SK-N-SH (cell line): Measurements from ENCODE around the gene CASKIN2. TPM values are rescaled to one million over a fixed set of nuclear protein-coding genes. Genes with fewer than 3 reads are reported as not detected.

Experiments
- CTCF ChIA-PET: fragments of 300-600, 350-600 bp; formaldehyde crosslinking; extraction: SDS; loops from one replicate; lab custom pipeline; 2021; lab: Yijun Ruan, JAX
- POLR2A ChIA-PET: fragments of 350-600 bp; sonication (Branson Sonifier 250); formaldehyde crosslinking; extraction: SDS; loops from one replicate; lab custom pipeline; 2020; ENCODE audit warnings: antibody characterized with exemption, inconsistent platforms; lab: Yijun Ruan, JAX
- DNase-seq: peaks from one replicate; pipeline ENCODE4 v3.0.0; 2012
- H2AFZ ChIP-seq: fragments of 200-600 bp; sonication (generic); 2 replicates; pipeline ENCODE4 v1.8.1; 2016; ENCODE audit warnings: antibody characterized with exemption, mild to moderate bottlenecking, low read depth
- H3F3A ChIP-seq: fragments of 200-600 bp; sonication (generic); replicated peaks from 2 replicates; pipeline ENCODE3; 2016; ENCODE audit warnings: antibody characterized with exemption, mild to moderate bottlenecking; ENCODE audit not compliant: insufficient read depth
- H3K27ac ChIP-seq, 2 experiments: fragments of 200-500 bp in 1 of 2; fragments of 200-600 bp in 1 of 2; sonication (Bioruptor generic) in 1 of 2; sonication (generic), shearing (Covaris generic) in 1 of 2; 2 replicates each; pipeline versions ENCODE4 v1.5.1 to v1.6.1; 2014 to 2016; ENCODE audit warnings: low read depth in 2 of 2, inconsistent platforms in 1 of 2, low read length in 1 of 2, mild to moderate bottlenecking in 1 of 2, mixed read lengths in 1 of 2
- H3K27me3 ChIP-seq: fragments of 200-600 bp; sonication (generic), shearing (Covaris generic); 2 replicates; pipeline ENCODE4 v1.6.1; 2016; ENCODE audit warnings: mixed run types; ENCODE audit not compliant: insufficient read depth
- H3K36me3 ChIP-seq, 2 experiments: fragments of 200-500 bp in 1 of 2; fragments of 200-600 bp in 1 of 2; sonication (Bioruptor generic) in 1 of 2; sonication (generic) in 1 of 2; replicated peaks in 1 of 2; 2 replicates each; pipeline versions ENCODE3 to v1.5.1; 2014 to 2016; ENCODE audit warnings: low read length in 1 of 2, mild to moderate bottlenecking in 1 of 2; ENCODE audit not compliant: insufficient read depth in 2 of 2, control insufficient read depth in 1 of 2
- H3K4me1 ChIP-seq, 2 experiments: fragments of 200-500 bp in 1 of 2; fragments of 200-600 bp in 1 of 2; sonication (Bioruptor generic) in 1 of 2; sonication (generic), shearing (Covaris generic) in 1 of 2; 2 replicates each; pipeline versions ENCODE4 v1.5.1 to v1.6.1; 2014 to 2016; ENCODE audit warnings: low read depth in 1 of 2, low read length in 1 of 2, mixed run types in 1 of 2; ENCODE audit not compliant: insufficient read depth in 2 of 2, control insufficient read depth in 1 of 2
- H3K4me2 ChIP-seq: fragments of 200-600 bp; sonication (generic), shearing (Covaris generic); 2 replicates; pipeline ENCODE4 v1.6.1; 2017; ENCODE audit warnings: mixed run types
- H3K4me3 ChIP-seq, 2 experiments: fragments of 200-500 bp in 1 of 2; fragments of 200-600 bp in 1 of 2; sonication (Bioruptor generic) in 1 of 2; sonication (generic), shearing (Covaris generic) in 1 of 2; 2 replicates each; pipeline versions ENCODE4 v1.5.1 to v1.8.1; 2014 to 2016; ENCODE audit warnings: low read depth in 2 of 2, inconsistent platforms in 1 of 2, low read length in 1 of 2, mild to moderate bottlenecking in 1 of 2, mixed read lengths in 1 of 2, moderate library complexity in 1 of 2
- H3K79me2 ChIP-seq: fragments of 200-600 bp; sonication (generic); 2 replicates; pipeline ENCODE4 v1.8.1; 2017; ENCODE audit warnings: mild to moderate bottlenecking; ENCODE audit not compliant: insufficient read depth
- H3K9ac ChIP-seq: fragments of 200-600 bp; sonication (generic); 2 replicates; pipeline ENCODE4 v1.6.1; 2017; ENCODE audit warnings: mixed run types
- H3K9me2 ChIP-seq: fragments of 200-600 bp; sonication (generic); 2 replicates; pipeline ENCODE4 v1.6.1; 2017; ENCODE audit warnings: mixed run types
- H3K9me3 ChIP-seq: fragments of 200-600 bp; sonication (generic); 2 replicates; pipeline ENCODE4 v1.6.1; 2017; ENCODE audit warnings: mixed run types, mild to moderate bottlenecking, moderate library complexity
- H4K20me1 ChIP-seq: fragments of 200-600 bp; sonication (generic); 2 replicates; pipeline ENCODE4 v1.6.1; 2017; ENCODE audit warnings: mild to moderate bottlenecking, mixed run types; ENCODE audit not compliant: insufficient read depth
- CHD2 ChIP-seq: fragments of 150-350 bp; IDR thresholded peaks from 2 replicates; pipeline ENCODE4 v1.6.1; 2018; ENCODE audit warnings: low read length; ENCODE audit not compliant: partially characterized antibody
- CTCF ChIP-seq: fragments of 200-600 bp; sonication (generic); IDR thresholded peaks from 2 replicates; pipeline ENCODE4 v1.6.1; 2017; ENCODE audit warnings: antibody characterized with exemption, mild to moderate bottlenecking, moderate library complexity
- ELF1 ChIP-seq: IDR thresholded peaks from 2 replicates; pipeline ENCODE4 v1.4.0; 2012
- EP300 ChIP-seq, 2 experiments: IDR thresholded peaks; 2 replicates each; pipeline versions ENCODE4 v1.4.0 to v1.6.1; 2012; ENCODE audit warnings: borderline replicate concordance in 1 of 2, low read depth in 1 of 2, low read length in 1 of 2
- EZH2phosphoT487 ChIP-seq: fragments of 200-600 bp; sonication (generic); IDR thresholded peaks from 2 replicates; pipeline ENCODE4 v1.6.1; 2017; ENCODE audit warnings: low read depth, mixed run types, mild to moderate bottlenecking, antibody characterized with exemption, moderate library complexity, borderline replicate concordance
- FOSL2 ChIP-seq: IDR thresholded peaks from 2 replicates; pipeline ENCODE4 v1.4.0; 2012; ENCODE audit warnings: low read depth, mild to moderate bottlenecking, moderate library complexity, borderline replicate concordance
- GATA2 ChIP-seq: sonication (generic); formaldehyde crosslinking; IDR thresholded peaks from 2 replicates; pipeline ENCODE4 v1.5.0; 2020; ENCODE audit warnings: mild to moderate bottlenecking, missing genetic modification reagents
- JUND ChIP-seq: IDR thresholded peaks from 2 replicates; pipeline ENCODE4 v1.4.0; 2012
- MAX ChIP-seq: IDR thresholded peaks from 2 replicates; pipeline ENCODE4 v1.4.0; 2012; ENCODE audit warnings: low read depth
- NFIC ChIP-seq: IDR thresholded peaks from 2 replicates; pipeline ENCODE4 v1.4.0; 2012; ENCODE audit warnings: borderline replicate concordance
- NRF1 ChIP-seq: IDR thresholded peaks from 2 replicates; pipeline ENCODE4 v1.6.1; 2012; ENCODE audit warnings: low read depth, mild to moderate bottlenecking, low read length
- RCOR1 ChIP-seq: fragments of 150-350 bp; IDR thresholded peaks from 2 replicates; pipeline ENCODE4 v1.6.1; 2017; ENCODE audit warnings: antibody characterized with exemption, low read length
- SIN3A ChIP-seq: IDR thresholded peaks from 2 replicates; pipeline ENCODE4 v1.6.1; 2012; ENCODE audit warnings: low read depth, mild to moderate bottlenecking, low read length, moderate library complexity, borderline replicate concordance
- TAF1 ChIP-seq: IDR thresholded peaks from 2 replicates; pipeline ENCODE4 v1.6.1; 2012; ENCODE audit warnings: low read depth, mild to moderate bottlenecking, low read length, moderate library complexity, borderline replicate concordance
- TCF12 ChIP-seq: IDR thresholded peaks from 2 replicates; pipeline ENCODE4 v1.4.0; 2012
- TEAD4 ChIP-seq: IDR thresholded peaks from 2 replicates; pipeline ENCODE4 v1.4.0; 2012; ENCODE audit warnings: mild to moderate bottlenecking, borderline replicate concordance; ENCODE audit not compliant: insufficient read depth
- USF2 ChIP-seq: fragments of 150-350 bp; IDR thresholded peaks from 2 replicates; pipeline ENCODE4 v1.6.1; 2017; ENCODE audit warnings: antibody characterized with exemption, low read length, low read depth, borderline replicate concordance
- YY1 ChIP-seq: IDR thresholded peaks from 2 replicates; pipeline ENCODE4 v1.4.0; 2012; ENCODE audit warnings: low read depth, mild to moderate bottlenecking
- WGBS: methylation state at CpG from one replicate; pipeline ENCODE4 v1.1.6; 2017; ENCODE audit warnings: low lambda C conversion rate; 5-methylcytosine and 5-hydroxymethylcytosine counted together
- polyA plus RNA-seq, 3 experiments: library from polyadenylated mRNA; depleted of rRNA; stranded (reverse); fragments of >200 nt; gene quantifications; 2 replicates each; pipeline ENCODE4 v1.2.3, GENCODE V29; 2012
- TF ChIP-seq, protein P1 (sequence below): IDR thresholded peaks from 2 replicates; pipeline ENCODE4 v1.4.0; 2012; ENCODE audit warnings: low read depth, borderline replicate concordance

The CASKIN2 gene
- polyA plus RNA-seq, 1 of the 3 experiments (the other 2 are of a cell fraction) = 6.5 TPM

GRCh38 chr17:75536366-75536765, 21.0 kb upstream of the CASKIN2 start:
- CTCF ChIA-PET = interaction anchor here (1.0 to 1.1 kb wide), 2 partner anchors 84 to 111 kb away, joined by 3 read pairs; no protein-coding TSS in a partner anchor
- Histone ChIP-seq H3K36me3 (no peaks in the 10 kb centered on the region), H3K4me1 (peaks cover 0 to 15% of the 10 kb centered on the region in 2 experiments; a peak in 1 of 4 replicates), H3K27ac (no peak overlapping the region), H3K79me2 (no peaks in the 10 kb centered on the region), H2AFZ (no peak overlapping the region), H3K4me2 (no peak overlapping the region), H3K9ac (no peak overlapping the region), H4K20me1 (no peaks in the 10 kb centered on the region), H3K4me3 (no peak overlapping the region), H3K9me2 (no peaks in the 10 kb centered on the region), H3F3A (no peaks in the 10 kb centered on the region), H3K27me3 (no peaks in the 10 kb centered on the region), H3K9me3 (no peaks in the 10 kb centered on the region)
- POLR2A ChIA-PET = no interaction called here
- WGBS = 84% methylated on average over 10 of the region's 10 CpGs
- no peak for TF ChIP-seq CHD2
- no peak for TF ChIP-seq TAF1
- no peak for TF ChIP-seq SIN3A
- no peak for TF ChIP-seq MAX
- TF ChIP-seq EZH2phosphoT487 = no peak
- TF ChIP-seq NRF1 = no peak
- no peak for TF ChIP-seq ELF1
- no peak for TF ChIP-seq FOSL2
- TF ChIP-seq YY1 = no peak
- no peak for TF ChIP-seq RCOR1
- no peak for TF ChIP-seq CTCF
- no peak for TF ChIP-seq TEAD4
- no peak for TF ChIP-seq TCF12
- TF ChIP-seq GATA2 (CRISPR knock-in tag) = no peak
- no peak for TF ChIP-seq JUND
- no peak for TF ChIP-seq USF2
- TF ChIP-seq, protein P1, sequence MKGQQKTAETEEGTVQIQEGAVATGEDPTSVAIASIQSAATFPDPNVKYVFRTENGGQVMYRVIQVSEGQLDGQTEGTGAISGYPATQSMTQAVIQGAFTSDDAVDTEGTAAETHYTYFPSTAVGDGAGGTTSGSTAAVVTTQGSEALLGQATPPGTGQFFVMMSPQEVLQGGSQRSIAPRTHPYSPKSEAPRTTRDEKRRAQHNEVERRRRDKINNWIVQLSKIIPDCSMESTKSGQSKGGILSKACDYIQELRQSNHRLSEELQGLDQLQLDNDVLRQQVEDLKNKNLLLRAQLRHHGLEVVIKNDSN = no peak
- no peak for TF ChIP-seq NFIC
- TF ChIP-seq EP300 (IDR thresholded peaks at IDR 0.05; ENCODE audit: borderline replicate concordance in 1 of 2, low read depth in 1 of 2, low read length in 1 of 2) = no peak
- no peak for DNase-seq
